Common myeloid progenitor, CD34-positive (primary cell): Measurements from ENCODE around the gene RAVER2.

Source experiments
- CTCF ChIA-PET: fragments of 350-600 bp; sonication (Branson Sonifier 250); formaldehyde crosslinking; loops from one replicate; lab custom pipeline; 2021; ENCODE audit warnings: antibody characterized with exemption; lab: Charles Lee
- POLR2A ChIA-PET: fragments of 350-600 bp; sonication (Branson Sonifier 250); formaldehyde crosslinking; loops from one replicate; lab custom pipeline; 2021; ENCODE audit warnings: antibody characterized with exemption; lab: Charles Lee
- DNase-seq, 3 donors: peaks; one replicate each; pipeline versions ENCODE4 v3.0.0 to v3.0.0-alpha.2; 2013
- H3K27ac ChIP-seq, 2 experiments: 1 replicate in 1 of 2; 2 replicates in 1 of 2; pipeline ENCODE4 v1.7.0; 2013; ENCODE audit warnings: inconsistent platforms in 2 of 2, low read length in 2 of 2, mild to moderate bottlenecking in 2 of 2, low read depth in 1 of 2, moderate library complexity in 1 of 2; ENCODE audit not compliant: severe bottlenecking in 2 of 2, insufficient read depth in 1 of 2, poor library complexity in 1 of 2
- H3K27me3 ChIP-seq, 5 experiments: replicated peaks in 2 of 5; 1 replicate in 3 of 5; 2 replicates in 2 of 5; pipeline versions ENCODE4 v1.6.1 to v1.7.0; 2013; ENCODE audit warnings: low read length in 4 of 5, mild to moderate bottlenecking in 2 of 5, moderate library complexity in 2 of 5, inconsistent platforms in 1 of 5; ENCODE audit not compliant: insufficient read depth in 5 of 5, control insufficient read depth in 4 of 5
- H3K36me3 ChIP-seq, 4 experiments: 1 replicate in 2 of 4; 2 replicates in 2 of 4; pipeline versions ENCODE4 v1.6.1 to v1.7.0; 2013; ENCODE audit warnings: low read length in 3 of 4, control low read depth in 1 of 4, mild to moderate bottlenecking in 1 of 4; ENCODE audit not compliant: control insufficient read depth in 4 of 4, insufficient read depth in 4 of 4
- H3K4me1 ChIP-seq, 4 experiments: 1 replicate in 3 of 4; 2 replicates in 1 of 4; pipeline versions ENCODE4 v1.6.1 to v1.7.1; 2013; ENCODE audit warnings: low read length in 3 of 4, mild to moderate bottlenecking in 3 of 4, control low read depth in 1 of 4, inconsistent platforms in 1 of 4, moderate library complexity in 1 of 4; ENCODE audit not compliant: control insufficient read depth in 4 of 4, insufficient read depth in 4 of 4; ENCODE audit errors: control extremely low read depth in 1 of 4
- H3K4me3 ChIP-seq, 7 experiments: 1 replicate in 4 of 7; 2 replicates in 3 of 7; pipeline versions ENCODE4 v1.5.1 to v1.7.0; 2013; ENCODE audit warnings: mild to moderate bottlenecking in 7 of 7, low read length in 6 of 7, moderate library complexity in 6 of 7, inconsistent platforms in 2 of 7, low read depth in 2 of 7, control low read depth in 1 of 7; ENCODE audit not compliant: insufficient read depth in 4 of 7, control insufficient read depth in 1 of 7; ENCODE audit errors: extremely low read depth in 1 of 7
- H3K9me3 ChIP-seq, 5 experiments: 1 replicate in 4 of 5; 2 replicates in 1 of 5; pipeline versions ENCODE4 v1.6.1 to v1.7.1; 2013; ENCODE audit warnings: low read length in 4 of 5, mild to moderate bottlenecking in 2 of 5, inconsistent platforms in 1 of 5, low read depth in 1 of 5, moderate library complexity in 1 of 5; ENCODE audit not compliant: control insufficient read depth in 4 of 5, insufficient read depth in 2 of 5; ENCODE audit errors: control extremely low read depth in 1 of 5
- WGBS: methylation state at CpG from one replicate; pipeline ENCODE4 v1.1.5; 2013; ENCODE audit not compliant: insufficient coverage; 5-methylcytosine and 5-hydroxymethylcytosine counted together

RAVER2 gene

GRCh38 chr1:64748222-64748621 lies 3.3 kb downstream of the RAVER2 start:
- WGBS: 94% methylated on average over 2 of the region's 3 CpGs
- H3K4me3 ChIP-seq: no peak overlapping the region
- no peak overlapping the region for H3K27ac ChIP-seq
- H3K4me1 ChIP-seq: peaks cover 11 to 31% (median 19%) of the 10 kb centered on the region in 4 experiments
- ChIA-PET CTCF (interaction anchor here (0.9 to 1.3 kb wide), 2 partner anchors 65 to 75 kb away, joined by 3 read pairs; no protein-coding TSS in a partner anchor), POLR2A (interaction anchor here (0.7 kb wide), 1 partner anchor 17 kb away, joined by 4 read pairs; no protein-coding TSS in a partner anchor)
- DNase-seq: no peak
- no peaks in the 10 kb centered on the region for H3K9me3 ChIP-seq
- no peaks in the 10 kb centered on the region for H3K27me3 ChIP-seq
- peaks cover 0 to 6% (median 0%) of the 10 kb centered on the region in 4 experiments for H3K36me3 ChIP-seq

DNA sequence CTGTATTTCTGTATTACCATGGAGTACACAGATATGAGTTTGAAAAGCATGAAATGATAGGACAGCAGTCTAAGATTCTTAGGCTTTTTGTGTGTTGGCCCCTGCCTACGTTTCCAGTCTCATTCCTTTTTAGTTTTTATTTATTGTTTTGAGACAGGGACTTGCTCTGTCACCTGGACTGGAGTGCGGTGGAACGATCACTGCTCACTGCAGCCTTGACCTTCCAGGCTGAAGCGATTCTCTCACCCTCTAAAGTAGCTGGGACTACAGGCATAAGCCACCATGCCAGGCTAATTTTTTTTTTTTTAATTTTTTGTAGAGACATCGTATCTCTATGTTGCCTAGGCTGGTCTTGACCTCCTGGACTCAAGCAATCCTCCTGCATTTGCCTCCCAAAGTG lies 3.8 kb downstream of the RAVER2 start:
- no peak overlapping the region for H3K4me3 ChIP-seq
- CTCF ChIA-PET: interaction anchor here (1.3 kb wide), 1 partner anchor 75 kb away, joined by 3 read pairs; no protein-coding TSS in a partner anchor
- POLR2A ChIA-PET: no interaction called here
- H3K4me1 ChIP-seq: peaks cover 11 to 31% (median 19%) of the 10 kb centered on the region in 4 experiments
- no peak for DNase-seq
- H3K36me3 ChIP-seq: peaks cover 0 to 6% (median 0%) of the 10 kb centered on the region in 4 experiments
- no peak overlapping the region for H3K27ac ChIP-seq
- H3K27me3 ChIP-seq: no peaks in the 10 kb centered on the region
- H3K9me3 ChIP-seq: no peaks in the 10 kb centered on the region
- 100% methylated on average over 5 of the region's 5 CpGs for WGBS

DNA sequence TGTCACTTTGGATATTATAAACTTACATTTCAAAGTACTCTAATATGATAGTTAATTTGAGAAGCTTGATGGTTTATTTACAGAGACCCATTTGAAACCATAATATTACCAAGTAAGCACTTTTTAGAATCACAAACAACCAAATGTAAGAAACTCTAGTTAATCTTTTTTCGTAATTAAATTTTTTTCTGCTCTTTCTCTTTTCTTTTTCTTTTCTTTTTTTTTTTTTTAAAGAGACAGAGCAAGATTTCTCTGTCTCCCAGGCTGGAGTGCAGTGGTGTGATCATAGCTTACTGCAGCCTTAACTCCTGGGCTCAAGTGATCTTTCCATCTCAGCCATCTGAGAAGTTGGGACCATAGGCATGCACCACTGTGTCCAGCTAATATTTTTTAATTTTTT lies 5.2 kb downstream of the RAVER2 start:
- no peaks in the 10 kb centered on the region for H3K9me3 ChIP-seq
- CTCF ChIA-PET: interaction anchor here (0.6 to 1.8 kb wide), 3 partner anchors 25 to 786 kb away, joined by 3 to 5 read pairs (median 3); no protein-coding TSS in a partner anchor
- no peak overlapping the region for H3K27ac ChIP-seq
- no peak overlapping the region for H3K4me3 ChIP-seq
- WGBS: no CpG with 5 or more reads among the region's 1 CpG
- peaks cover 0 to 6% (median 0%) of the 10 kb centered on the region in 4 experiments for H3K36me3 ChIP-seq
- H3K27me3 ChIP-seq: no peaks in the 10 kb centered on the region
- DNase-seq: no peak
- peaks cover 8 to 25% (median 15%) of the 10 kb centered on the region in 4 experiments for H3K4me1 ChIP-seq
- POLR2A ChIA-PET: no interaction called here

GRCh38 chr1:64750875-64751274 lies 6.0 kb downstream of the RAVER2 start:
- no peak overlapping the region for H3K4me3 ChIP-seq
- DNase-seq: no peak
- no peaks in the 10 kb centered on the region for H3K27me3 ChIP-seq
- ChIA-PET CTCF (interaction anchor here (1.2 to 1.8 kb wide), 2 partner anchors 25 to 72 kb away, joined by 3 to 5 read pairs; no protein-coding TSS in a partner anchor), POLR2A (no interaction called here)
- no peaks in the 10 kb centered on the region for H3K9me3 ChIP-seq
- H3K36me3 ChIP-seq: peaks cover 0 to 6% (median 0%) of the 10 kb centered on the region in 4 experiments
- H3K4me1 ChIP-seq: peaks cover 6 to 25% (median 13%) of the 10 kb centered on the region in 4 experiments
- H3K27ac ChIP-seq: no peak overlapping the region

- Histone ChIP-seq H3K36me3 (peaks cover 0 to 15% (median 5%) of the 10 kb centered on the region in 4 experiments), H3K4me1 (no peaks in the 10 kb centered on the region), H3K9me3 (peaks cover 0 to 10% (median 5%) of the 10 kb centered on the region in 5 experiments), H3K27me3 (no peaks in the 10 kb centered on the region), H3K4me3 (no peak overlapping the region), H3K27ac (no peak overlapping the region)
- no CpG with 5 or more reads among the region's 3 CpGs for WGBS
- ChIA-PET CTCF (interaction anchor here (0.9 to 1.8 kb wide), 4 partner anchors 15 to 39 kb away, joined by 3 read pairs; no protein-coding TSS in a partner anchor), POLR2A (no interaction called here)
- no peak for DNase-seq
These were observed 9.3 kb downstream of the RAVER2 start for GRCh38 chr1:64754173-64754572.

- ChIA-PET CTCF (interaction anchor here (1.3 kb wide), 2 partner anchors 14 to 38 kb away, joined by 3 read pairs; no protein-coding TSS in a partner anchor), POLR2A (no interaction called here)
- Histone ChIP-seq H3K4me3 (no peak overlapping the region), H3K4me1 (no peaks in the 10 kb centered on the region), H3K27me3 (no peaks in the 10 kb centered on the region), H3K27ac (no peak overlapping the region), H3K9me3 (peaks cover 0 to 10% (median 5%) of the 10 kb centered on the region in 5 experiments), H3K36me3 (peaks cover 0 to 15% (median 5%) of the 10 kb centered on the region in 4 experiments)
- no peak for DNase-seq
- WGBS: 75% methylated on average over 1 of the region's 2 CpGs
These were observed 10.5 kb downstream of the RAVER2 start for GRCh38 chr1:64755361-64755760.

DNA sequence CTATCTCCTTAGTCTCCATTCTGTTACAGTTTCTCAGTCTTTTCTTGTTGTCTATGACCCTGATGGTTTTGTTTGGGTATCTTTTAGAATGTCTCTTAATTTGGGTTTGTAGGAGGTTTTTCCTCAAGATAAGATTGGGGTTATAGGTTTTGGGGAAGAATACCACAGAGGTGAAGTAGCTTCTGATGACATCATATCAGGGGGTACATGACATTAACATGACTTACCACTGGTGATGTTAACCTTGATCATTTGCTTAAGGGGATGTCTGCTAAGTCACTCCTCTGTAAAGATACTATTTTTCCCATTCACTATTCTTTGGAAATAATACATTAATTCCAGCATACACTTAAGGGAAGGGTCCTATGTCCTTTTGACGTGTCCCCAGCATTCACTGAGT lies 11.9 kb downstream of the RAVER2 start:
- CTCF ChIA-PET: interaction anchor here (1.0 to 1.1 kb wide), 2 partner anchors 10 to 62 kb away, joined by 3 to 4 read pairs; no protein-coding TSS in a partner anchor
- WGBS: 100% methylated on average over 1 of the region's 1 CpG

More for the DNA sequence above, 11.9 kb downstream of the RAVER2 start:
- POLR2A ChIA-PET: no interaction called here
- peaks cover 0 to 15% (median 5%) of the 10 kb centered on the region in 4 experiments for H3K36me3 ChIP-seq
- no peaks in the 10 kb centered on the region for H3K27me3 ChIP-seq
- DNase-seq: no peak
- no peak overlapping the region for H3K27ac ChIP-seq
- no peak overlapping the region for H3K4me3 ChIP-seq
- H3K4me1 ChIP-seq: no peaks in the 10 kb centered on the region
- H3K9me3 ChIP-seq: peaks cover 0 to 10% (median 5%) of the 10 kb centered on the region in 5 experiments
